Progenitor cell of endocrine pancreas (in vitro differentiated cells): ENCODE data around the gene METTL25B. TPM values are rescaled to one million over a fixed set of nuclear protein-coding genes. Genes with fewer than 3 reads are reported as not detected.

ENCODE experiments used
- DNase-seq: peaks from one replicate; pipeline ENCODE4 v3.0.0; 2021; ENCODE audit warnings: low spot score; ENCODE audit not compliant: unreplicated experiment
- H3K27ac Mint-ChIP-seq: 2 replicates; pipeline ENCODE4 v1.8.0; 2021; ENCODE audit warnings: mild to moderate bottlenecking, moderate library complexity, mixed read lengths
- H3K27me3 Mint-ChIP-seq: 2 replicates; pipeline ENCODE4 v1.8.0; 2021; ENCODE audit warnings: mixed read lengths
- H3K36me3 Mint-ChIP-seq: 2 replicates; pipeline ENCODE4 v1.8.0; 2022; ENCODE audit warnings: mixed read lengths; ENCODE audit not compliant: insufficient read depth
- H3K4me1 Mint-ChIP-seq: 2 replicates; pipeline ENCODE4 v1.8.0; 2021; ENCODE audit warnings: low read depth, mixed read lengths
- H3K4me3 Mint-ChIP-seq: 2 replicates; pipeline ENCODE4 v1.8.0; 2021; ENCODE audit warnings: low read depth, mild to moderate bottlenecking, moderate library complexity, mixed read lengths
- H3K9me3 Mint-ChIP-seq: 2 replicates; pipeline ENCODE4 v1.8.0; 2021; ENCODE audit warnings: low read depth, mixed read lengths
- CTCF ChIP-seq: fragments of 200-600 bp; sonication (generic); IDR thresholded peaks from one replicate; pipeline ENCODE4 v1.5.0; 2021; ENCODE audit warnings: antibody characterized with exemption, mild to moderate bottlenecking; ENCODE audit not compliant: unreplicated experiment
- total RNA-seq: library from RNA; stranded (reverse); gene quantifications from 2 replicates; pipeline ENCODE4 v1.2.1, GENCODE V29; 2021

METTL25B gene
- total RNA-seq, 1 donor from 2014 or later: 42.4 TPM

GRCh38 chr1:156738407-156738806, 10.1 kb downstream of the METTL25B start:
- Mint-ChIP-seq H3K36me3 (peaks cover 7% of the 10 kb centered on the region), H3K4me1 (peaks cover 14% of the 10 kb centered on the region), H3K9me3 (no peaks in the 10 kb centered on the region), H3K4me3 (no peak overlapping the region), H3K27me3 (no peaks in the 10 kb centered on the region), H3K27ac (no peak overlapping the region)
- no peak for TF ChIP-seq CTCF
- DNase-seq: no peak

- Mint-ChIP-seq H3K27ac (no peak overlapping the region), H3K4me1 (peaks cover 14% of the 10 kb centered on the region), H3K9me3 (no peaks in the 10 kb centered on the region), H3K27me3 (no peaks in the 10 kb centered on the region), H3K36me3 (peaks cover 9% of the 10 kb centered on the region), H3K4me3 (peak overlapping the region; percentile 28)
- no peak for TF ChIP-seq CTCF
- DNase-seq: no peak
Observed at GRCh38 chr1:156738916-156739315, 10.6 kb downstream of the METTL25B start.

- Mint-ChIP-seq H3K4me3 (peak overlapping the region; percentile 97), H3K36me3 (peaks cover 11% of the 10 kb centered on the region), H3K4me1 (peaks cover 15% of the 10 kb centered on the region), H3K9me3 (no peaks in the 10 kb centered on the region), H3K27me3 (no peaks in the 10 kb centered on the region), H3K27ac (peak overlapping the region; percentile 98)
- no peak for DNase-seq
- no peak for TF ChIP-seq CTCF
Observed at GRCh38 chr1:156740237-156740740, 12.0 kb downstream of the METTL25B start.

- Mint-ChIP-seq H3K27me3 (no peaks in the 10 kb centered on the region), H3K4me1 (peaks cover 20% of the 10 kb centered on the region), H3K9me3 (no peaks in the 10 kb centered on the region), H3K4me3 (peak within 1 kb of the TSS; percentile 97), H3K27ac (peak within 1 kb of the TSS; percentile 98), H3K36me3 (peaks cover 13% of the 10 kb centered on the region)
- peak; percentile 90 for DNase-seq
- TF ChIP-seq CTCF: no peak
Observed at GRCh38 chr1:156740741-156741480, 12.6 kb downstream of the METTL25B start, which contains the start of gene MRPL24. MRPL24 (minus strand) TSS chr1:156741088; CDS start chr1:156738704, 2,384 bp downstream.

DNA sequence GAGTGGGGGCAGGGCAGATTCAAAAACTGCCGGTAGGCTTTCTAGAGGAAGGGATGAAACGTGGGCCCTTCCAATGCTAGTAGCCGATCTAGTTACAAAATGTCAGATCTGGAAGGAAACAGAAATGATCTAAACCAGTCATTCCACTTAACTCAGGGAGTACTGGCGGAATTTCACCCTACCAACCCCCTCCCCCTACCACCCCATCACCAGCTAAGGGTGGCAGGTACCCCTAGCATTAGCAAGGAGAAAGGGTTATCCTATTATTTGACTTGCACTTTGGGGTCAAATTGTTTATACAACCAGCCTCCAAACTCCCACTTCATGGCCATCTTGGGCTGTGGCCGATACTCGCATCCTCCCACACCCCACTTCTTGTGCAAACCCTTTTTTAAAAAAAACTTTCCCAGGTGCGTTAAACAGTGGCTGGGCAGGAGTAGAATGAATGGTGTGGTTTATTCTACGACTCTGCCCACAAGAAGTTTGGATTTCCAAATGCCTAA, 13.3 kb downstream of the METTL25B start:
- DNase-seq: no peak
- Mint-ChIP-seq H3K4me3 (peak overlapping the region; percentile 97), H3K27me3 (no peaks in the 10 kb centered on the region), H3K9me3 (no peaks in the 10 kb centered on the region), H3K36me3 (peaks cover 13% of the 10 kb centered on the region), H3K4me1 (peaks cover 26% of the 10 kb centered on the region), H3K27ac (peak overlapping the region; percentile 98)
- no peak for TF ChIP-seq CTCF
